ENCODE measurements around the gene ANKRD34C.

DNA sequence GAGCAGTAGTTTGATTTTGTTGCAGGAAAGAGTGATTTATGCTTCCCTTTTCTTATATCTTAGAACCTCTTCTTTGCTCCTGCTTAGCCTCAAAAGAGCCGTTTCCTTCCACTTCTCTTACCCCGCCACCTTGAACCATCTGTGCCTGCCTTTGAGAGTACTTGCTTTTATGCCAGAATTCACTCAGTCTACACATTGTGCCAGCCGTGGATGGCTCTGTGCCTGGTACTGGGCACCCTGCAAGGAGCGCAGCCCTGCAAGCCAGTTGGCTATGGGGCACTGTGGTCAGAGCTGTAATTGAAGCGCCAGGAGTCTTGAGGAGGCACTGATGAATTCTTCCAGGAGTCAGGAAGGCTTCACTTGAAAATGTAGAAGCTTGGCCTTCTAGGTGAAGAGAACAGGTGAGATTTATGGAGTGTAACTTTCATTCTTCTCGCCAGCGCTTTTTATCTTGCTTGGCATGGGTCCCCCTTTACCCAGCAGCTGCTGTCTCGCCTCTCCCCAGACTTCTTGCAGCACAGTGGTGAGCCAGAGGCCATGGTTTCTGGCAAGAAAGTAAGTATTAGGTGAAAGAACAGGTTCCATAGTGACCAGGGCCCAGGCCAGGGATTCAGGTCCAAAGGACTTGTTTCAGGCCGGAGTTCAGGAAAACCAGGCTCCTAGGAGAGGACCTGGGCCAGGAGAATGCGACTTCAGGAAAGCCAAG, 33.3 kb downstream of the ANKRD34C start:
- TF ChIP-seq CTCF (IDR thresholded peaks at IDR 0.05; ENCODE audit: poor library complexity) (no peak), EZH2 (IDR thresholded peaks at IDR 0.05; ENCODE audit: borderline replicate concordance) (no peak)
